NCI-H146 (cell line): ENCODE data around the gene ACOX1.

Experiments used
- DNase-seq: peaks from one replicate; lab custom pipeline; 2025; lab: John Stamatoyannopoulos, UW

Gene ACOX1

DNA sequence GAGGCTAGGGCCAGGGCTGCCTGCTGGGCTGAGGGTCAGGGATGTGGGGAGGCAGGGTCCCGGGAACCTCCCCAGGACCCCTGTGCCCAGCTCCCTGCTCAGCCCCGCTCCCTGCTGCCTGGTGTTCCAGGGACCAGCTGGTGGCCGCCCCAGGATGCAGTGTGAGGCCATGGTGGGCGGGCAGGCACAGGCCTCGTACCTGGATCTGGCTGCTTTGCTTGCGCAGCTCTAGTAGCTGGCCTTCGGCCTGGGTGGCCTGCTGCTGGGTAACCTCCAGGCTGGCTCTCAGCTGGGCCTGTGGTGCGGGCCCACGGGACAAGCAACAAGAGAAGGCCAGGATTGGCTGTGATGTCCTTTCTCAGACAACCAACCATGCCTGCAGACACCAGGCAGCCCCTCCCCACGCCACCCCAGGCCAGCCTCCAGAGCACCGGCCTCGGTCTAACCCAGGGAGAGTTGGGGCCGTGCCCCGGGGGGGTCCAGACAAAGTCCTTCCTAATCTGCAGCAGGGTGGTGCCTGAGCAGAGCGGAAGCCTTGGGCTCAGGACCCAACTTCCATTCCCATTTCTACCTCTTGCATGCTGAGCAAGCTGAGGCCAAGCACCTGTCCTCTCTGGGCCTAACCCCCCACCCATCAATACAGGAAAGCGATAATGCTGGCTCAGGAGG, 86.3 kb downstream of the ACOX1 start:
- DNase-seq: no peak

DNA sequence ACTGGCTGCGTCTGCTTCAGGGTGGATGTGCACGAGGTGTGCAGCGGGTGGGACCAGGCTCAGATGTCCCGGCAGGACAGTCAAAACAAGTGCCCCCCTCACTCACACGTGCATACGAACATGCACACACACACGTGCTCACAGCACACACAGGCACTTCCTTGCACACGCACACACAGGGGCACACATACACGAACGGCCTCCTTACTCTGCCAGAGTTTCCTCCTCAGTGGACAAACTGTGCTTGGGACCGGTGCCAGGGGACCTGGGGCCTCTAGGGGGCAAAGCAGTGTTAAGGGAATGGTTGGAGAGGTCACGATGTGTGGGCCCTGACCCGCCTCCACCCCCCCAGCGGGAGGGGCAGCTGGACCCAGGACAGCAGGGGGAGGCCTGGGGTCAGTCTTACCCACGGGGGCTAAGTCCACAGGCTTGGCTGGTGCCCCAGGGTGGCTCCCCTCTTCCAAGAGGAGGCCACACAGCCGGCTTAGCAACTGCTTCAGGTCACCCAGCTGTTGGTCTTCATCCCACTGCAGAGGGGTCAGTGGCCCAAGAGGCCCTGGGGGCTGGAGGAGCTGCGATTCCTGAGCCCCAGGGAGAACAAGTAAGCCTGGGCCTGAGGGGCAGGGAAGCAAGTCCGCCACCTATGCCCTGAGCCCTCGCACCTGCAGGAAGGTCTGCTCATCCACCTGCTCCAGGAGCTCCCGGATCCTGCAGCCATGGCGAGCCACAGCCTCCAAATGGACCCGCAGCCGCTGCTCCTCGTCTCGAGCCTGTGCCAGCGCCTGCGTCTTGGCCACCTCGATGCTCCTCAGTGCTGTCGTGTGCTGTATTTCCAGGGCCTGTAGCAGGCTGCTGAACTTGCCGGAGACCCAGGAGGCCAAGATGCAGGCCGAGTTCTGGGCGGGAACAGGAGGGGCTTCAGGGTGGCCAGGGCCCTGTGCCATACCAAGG, 87.1 kb downstream of the ACOX1 start:
- DNase-seq: no peak
